Prostate gland (tissue), 2 donors: ENCODE data around the gene GADL1.

Source experiments
- POLR2A ChIP-seq: fragments of 450-650 bp; IDR thresholded peaks from one replicate; pipeline ENCODE4 v1.6.1; 2016; ENCODE audit warnings: antibody characterized with exemption, mild to moderate bottlenecking
- POLR2AphosphoS5 ChIP-seq: sonication (generic); formaldehyde crosslinking; IDR thresholded peaks from one replicate; pipeline ENCODE4 v1.6.1; 2017; ENCODE audit warnings: antibody characterized with exemption
- TF ChIP-seq, protein P1 (sequence below), 4 experiments: fragments of 200-600 bp in 2 of 4; fragments of 450-650 bp in 2 of 4; sonication (generic) in 2 of 4; IDR thresholded peaks; 1 replicate in 3 of 4; 2 replicates in 1 of 4; pipeline ENCODE4 v1.5.1; 2016 to 2019; ENCODE audit warnings: antibody characterized with exemption in 4 of 4, mild to moderate bottlenecking in 2 of 4, moderate library complexity in 2 of 4

DNA sequence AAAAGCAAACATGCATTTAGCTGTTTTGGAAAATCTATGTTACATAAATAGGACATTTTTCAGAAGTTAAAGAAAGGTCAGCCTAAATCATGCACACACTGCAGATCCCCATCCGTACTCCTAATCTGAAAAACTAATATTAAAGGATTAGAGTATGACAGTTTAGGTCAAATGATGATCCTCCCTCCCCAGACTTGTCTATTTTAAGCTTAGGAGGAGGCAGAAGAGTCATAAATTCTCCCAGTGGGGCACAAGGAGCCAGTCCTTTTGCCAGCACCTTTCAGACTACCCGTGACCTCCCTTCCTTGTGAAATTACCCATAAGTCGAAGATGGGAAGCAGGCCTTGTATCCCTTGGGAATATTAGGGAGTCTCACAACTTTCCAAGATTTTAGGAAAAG, 210.1 kb downstream of the GADL1 start:
- TF ChIP-seq, protein P1, sequence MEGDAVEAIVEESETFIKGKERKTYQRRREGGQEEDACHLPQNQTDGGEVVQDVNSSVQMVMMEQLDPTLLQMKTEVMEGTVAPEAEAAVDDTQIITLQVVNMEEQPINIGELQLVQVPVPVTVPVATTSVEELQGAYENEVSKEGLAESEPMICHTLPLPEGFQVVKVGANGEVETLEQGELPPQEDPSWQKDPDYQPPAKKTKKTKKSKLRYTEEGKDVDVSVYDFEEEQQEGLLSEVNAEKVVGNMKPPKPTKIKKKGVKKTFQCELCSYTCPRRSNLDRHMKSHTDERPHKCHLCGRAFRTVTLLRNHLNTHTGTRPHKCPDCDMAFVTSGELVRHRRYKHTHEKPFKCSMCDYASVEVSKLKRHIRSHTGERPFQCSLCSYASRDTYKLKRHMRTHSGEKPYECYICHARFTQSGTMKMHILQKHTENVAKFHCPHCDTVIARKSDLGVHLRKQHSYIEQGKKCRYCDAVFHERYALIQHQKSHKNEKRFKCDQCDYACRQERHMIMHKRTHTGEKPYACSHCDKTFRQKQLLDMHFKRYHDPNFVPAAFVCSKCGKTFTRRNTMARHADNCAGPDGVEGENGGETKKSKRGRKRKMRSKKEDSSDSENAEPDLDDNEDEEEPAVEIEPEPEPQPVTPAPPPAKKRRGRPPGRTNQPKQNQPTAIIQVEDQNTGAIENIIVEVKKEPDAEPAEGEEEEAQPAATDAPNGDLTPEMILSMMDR (IDR thresholded peaks at IDR 0.05) = no peak
- TF ChIP-seq POLR2AphosphoS5 (no peak), POLR2A (no peak)
